HUES64 (cell line): Measurements from ENCODE around the gene MGAT5.
A peak's percentile ranks its signal among the peaks of the same experiment; 100 is the strongest.

ENCODE experiments used
- H3K27ac ChIP-seq: 2 replicates; pipeline ENCODE4 v1.7.0; 2013; ENCODE audit warnings: low read depth, low read length, inconsistent platforms
- H3K27me3 ChIP-seq: 2 replicates; pipeline ENCODE4 v1.6.1; 2013; ENCODE audit warnings: mild to moderate bottlenecking, low read length; ENCODE audit not compliant: insufficient read depth
- H3K36me3 ChIP-seq: 2 replicates; pipeline ENCODE4 v1.6.1; 2013; ENCODE audit warnings: mild to moderate bottlenecking, low read length; ENCODE audit not compliant: insufficient read depth
- H3K4me1 ChIP-seq: 2 replicates; pipeline ENCODE4 v1.6.1; 2013; ENCODE audit warnings: mild to moderate bottlenecking, low read length, moderate library complexity; ENCODE audit not compliant: insufficient read depth
- H3K4me3 ChIP-seq: 2 replicates; pipeline ENCODE4 v1.5.1; 2013; ENCODE audit warnings: mild to moderate bottlenecking, low read length, moderate library complexity
- H3K9ac ChIP-seq: 2 replicates; pipeline ENCODE4 v1.6.1; 2013; ENCODE audit warnings: mild to moderate bottlenecking, low read depth, low read length
- H3K9me3 ChIP-seq: 2 replicates; pipeline ENCODE4 v1.6.1; 2013; ENCODE audit warnings: low read depth, low read length; ENCODE audit not compliant: insufficient read depth
- WGBS: fragments of 150-250, 120-280 bp; methylation state at CpG from one replicate; pipeline ENCODE4 v1.1.7; 2013; ENCODE audit warnings: missing lambda C conversion rate; 5-methylcytosine and 5-hydroxymethylcytosine counted together

The MGAT5 gene

DNA sequence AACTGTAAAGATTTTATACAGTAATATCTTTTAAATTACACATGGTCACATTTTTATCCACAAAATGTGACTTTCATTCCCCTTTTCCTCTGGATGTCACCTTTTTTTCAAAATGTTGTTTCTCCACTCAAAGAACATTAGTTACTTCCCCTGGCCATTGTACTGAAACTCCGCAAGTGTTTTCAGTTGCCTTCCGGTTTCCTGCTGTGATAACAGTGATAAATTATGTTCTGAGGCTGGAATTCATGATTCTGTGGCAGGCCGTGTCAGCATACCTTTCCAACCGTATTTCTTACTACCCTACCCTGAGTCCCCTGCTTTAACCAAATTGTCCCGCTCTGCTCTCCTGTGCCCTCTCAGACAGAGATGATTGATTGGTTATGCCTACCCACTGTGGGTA is 53.5 kb downstream of the MGAT5 start:
- H3K36me3 ChIP-seq = no peaks in the 10 kb centered on the region
- WGBS = 100% methylated on average over 4 of the region's 5 CpGs
- no peaks in the 10 kb centered on the region for H3K27me3 ChIP-seq
- 0 out of 2 replicates have a peak, but pooled peaks cover 4% of the 10 kb centered on the region for H3K9me3 ChIP-seq
- H3K4me1 ChIP-seq = peaks cover 10% of the 10 kb centered on the region
- no peak overlapping the region for H3K9ac ChIP-seq
- H3K27ac ChIP-seq = no peak overlapping the region
- no peak overlapping the region for H3K4me3 ChIP-seq

DNA sequence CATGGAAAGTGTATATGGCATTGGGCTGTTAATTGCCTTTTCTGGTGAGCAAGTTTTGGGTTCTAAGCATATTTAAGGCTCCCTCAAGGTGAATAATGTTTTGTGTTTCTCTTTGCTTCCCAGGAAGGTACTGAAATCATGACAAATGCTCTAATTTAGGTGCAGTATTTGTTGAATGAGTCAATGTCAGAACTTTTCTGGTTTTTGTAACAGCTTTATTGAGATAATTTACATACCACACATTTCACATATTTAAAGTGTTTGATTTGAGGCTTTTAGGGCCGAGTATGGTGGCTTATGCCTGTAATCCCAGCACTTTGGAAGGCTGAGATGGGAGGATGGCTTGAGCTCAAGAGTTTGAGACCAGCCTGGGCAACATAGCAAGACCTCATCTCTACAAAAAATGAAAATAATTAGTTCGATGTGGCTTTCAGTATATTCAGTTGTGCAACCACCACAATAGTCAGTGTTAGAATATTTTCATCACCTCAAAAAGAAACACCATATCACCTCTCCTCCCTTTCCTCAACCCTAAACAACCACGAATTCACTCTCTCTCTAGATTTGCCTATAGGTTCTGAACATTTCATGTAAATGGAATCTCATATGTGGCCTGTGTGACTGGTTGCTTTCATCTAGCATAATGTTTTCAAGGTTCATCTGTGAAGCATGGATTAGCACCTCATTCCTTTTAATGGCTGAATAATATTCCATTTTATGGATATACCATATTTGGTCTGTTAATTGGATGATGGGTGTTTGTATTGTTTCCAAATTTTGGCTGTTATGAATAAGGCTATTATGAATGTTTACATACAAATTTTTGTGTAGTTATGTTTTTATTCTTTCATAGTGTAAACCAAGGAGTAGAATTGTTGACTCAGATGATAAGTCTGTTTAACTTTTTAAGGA is 54.9 kb downstream of the MGAT5 start:
- no peak overlapping the region for H3K4me3 ChIP-seq
- WGBS = 90% methylated on average over 2 of the region's 3 CpGs
- H3K4me1 ChIP-seq = peaks cover 10% of the 10 kb centered on the region

DNA sequence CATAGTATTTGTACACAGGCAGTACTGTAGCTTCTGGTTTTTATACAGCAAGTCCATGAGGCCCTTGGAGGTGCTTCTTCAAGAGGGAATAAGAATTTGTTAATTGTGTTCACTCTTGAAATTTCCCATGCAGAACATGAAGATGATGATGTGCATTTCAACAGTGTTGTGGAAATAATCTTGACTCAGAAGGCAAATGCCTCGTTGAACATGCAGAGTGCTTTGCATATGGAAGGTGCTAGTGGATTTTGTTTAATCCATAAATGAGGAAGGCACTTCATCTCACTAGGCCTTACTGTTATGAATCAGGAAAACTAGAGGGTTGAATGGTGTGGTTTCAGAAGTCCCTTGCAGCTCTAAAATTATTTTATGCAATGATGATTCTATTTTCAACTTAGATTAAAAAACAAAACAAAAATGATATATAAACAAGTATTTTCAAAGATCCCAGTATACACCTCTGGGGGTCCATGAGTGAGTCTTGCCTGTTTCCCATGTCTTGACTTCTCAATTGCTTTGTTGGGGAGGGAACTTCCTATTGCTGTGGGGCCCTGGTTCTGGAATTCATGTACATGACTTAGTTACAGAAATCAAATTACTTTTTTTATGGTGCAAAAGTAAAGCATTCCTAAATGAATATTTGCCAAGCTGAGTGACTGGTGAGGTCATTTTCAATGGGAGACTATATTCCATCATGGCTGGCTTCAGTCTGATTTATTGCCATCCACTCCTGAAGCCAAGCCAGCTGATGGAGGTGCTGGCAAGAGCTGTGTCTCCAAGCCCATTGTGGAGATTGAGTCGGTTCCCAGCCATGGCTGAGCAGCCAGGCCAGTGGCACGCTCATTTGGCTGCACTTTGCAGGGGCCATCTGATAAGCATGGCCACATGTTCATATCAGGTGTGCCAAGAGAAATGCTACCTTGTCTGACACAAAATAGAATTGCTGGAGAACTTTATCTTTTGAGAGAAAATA is 56.5 kb downstream of the MGAT5 start:
- H3K27me3 ChIP-seq = no peaks in the 10 kb centered on the region
- H3K4me3 ChIP-seq = no peak overlapping the region
- H3K4me1 ChIP-seq = 0 out of 2 replicates have a peak, but pooled peaks cover 5% of the 10 kb centered on the region
- H3K9ac ChIP-seq = no peak overlapping the region
- H3K27ac ChIP-seq = no peak overlapping the region
- WGBS = 93% methylated on average over 3 of the region's 3 CpGs
- H3K9me3 ChIP-seq = 0 out of 2 replicates have a peak, but pooled peaks cover 4% of the 10 kb centered on the region
- H3K36me3 ChIP-seq = no peaks in the 10 kb centered on the region

More for the DNA sequence above, 54.9 kb downstream of the MGAT5 start:
- Histone ChIP-seq H3K27me3 (no peaks in the 10 kb centered on the region), H3K9me3 (0 out of 2 replicates have a peak, but pooled peaks cover 4% of the 10 kb centered on the region), H3K36me3 (no peaks in the 10 kb centered on the region), H3K27ac (no peak overlapping the region), H3K9ac (no peak overlapping the region)

DNA sequence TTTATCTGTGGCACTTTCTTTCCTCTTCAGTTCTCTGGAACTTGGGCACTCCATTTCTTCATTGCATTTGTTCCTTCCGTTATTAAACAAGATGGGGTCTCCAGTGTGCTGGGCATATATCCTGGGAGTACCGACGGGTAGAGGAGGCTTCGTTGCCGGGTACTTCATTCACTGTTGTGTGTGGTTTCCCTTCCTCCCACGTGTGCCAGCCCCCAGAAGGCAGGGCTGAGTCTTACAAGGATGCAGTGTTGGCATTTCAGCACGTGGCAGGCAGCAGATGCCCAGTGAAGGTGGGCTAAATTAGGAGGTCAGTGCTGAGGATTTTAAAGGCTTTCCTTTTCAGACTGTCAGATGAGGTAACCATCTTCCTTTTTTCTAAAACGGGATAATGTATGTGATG is 58.6 kb downstream of the MGAT5 start:
- Histone ChIP-seq H3K4me1 (no peaks in the 10 kb centered on the region), H3K9me3 (0 out of 2 replicates have a peak, but pooled peaks cover 4% of the 10 kb centered on the region), H3K36me3 (no peaks in the 10 kb centered on the region), H3K27ac (no peak overlapping the region), H3K9ac (no peak overlapping the region), H3K4me3 (no peak overlapping the region), H3K27me3 (no peaks in the 10 kb centered on the region)
- WGBS = 89% methylated on average over 8 of the region's 8 CpGs

DNA sequence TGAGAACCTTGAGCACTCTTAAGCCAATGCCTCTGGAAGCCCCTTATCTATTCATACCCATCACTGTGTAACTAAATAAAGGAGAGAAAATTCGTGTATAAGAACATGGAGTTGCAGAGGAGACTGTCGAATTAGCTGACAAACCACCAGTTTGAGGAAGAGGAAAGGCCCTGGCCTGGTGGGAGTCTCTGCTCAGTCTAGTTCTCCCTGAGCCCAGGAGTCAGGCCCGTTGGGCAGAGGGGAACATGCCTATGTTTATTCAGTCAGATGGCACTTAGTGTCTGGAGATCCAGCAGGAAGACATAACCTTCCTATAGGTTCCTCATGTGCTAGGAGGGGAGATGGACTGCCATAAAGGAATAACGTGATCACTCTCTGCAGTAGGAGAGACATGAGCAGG is 60.3 kb downstream of the MGAT5 start:
- no peaks in the 10 kb centered on the region for H3K36me3 ChIP-seq
- H3K27ac ChIP-seq = no peak overlapping the region
- H3K27me3 ChIP-seq = no peaks in the 10 kb centered on the region
- WGBS = 61% methylated on average over 4 of the region's 4 CpGs
- H3K9me3 ChIP-seq = no peaks in the 10 kb centered on the region
- no peak overlapping the region for H3K4me3 ChIP-seq
- H3K9ac ChIP-seq = no peak overlapping the region
- peaks cover 4% of the 10 kb centered on the region; the same call in 1 of the 2 replicates for H3K4me1 ChIP-seq

DNA sequence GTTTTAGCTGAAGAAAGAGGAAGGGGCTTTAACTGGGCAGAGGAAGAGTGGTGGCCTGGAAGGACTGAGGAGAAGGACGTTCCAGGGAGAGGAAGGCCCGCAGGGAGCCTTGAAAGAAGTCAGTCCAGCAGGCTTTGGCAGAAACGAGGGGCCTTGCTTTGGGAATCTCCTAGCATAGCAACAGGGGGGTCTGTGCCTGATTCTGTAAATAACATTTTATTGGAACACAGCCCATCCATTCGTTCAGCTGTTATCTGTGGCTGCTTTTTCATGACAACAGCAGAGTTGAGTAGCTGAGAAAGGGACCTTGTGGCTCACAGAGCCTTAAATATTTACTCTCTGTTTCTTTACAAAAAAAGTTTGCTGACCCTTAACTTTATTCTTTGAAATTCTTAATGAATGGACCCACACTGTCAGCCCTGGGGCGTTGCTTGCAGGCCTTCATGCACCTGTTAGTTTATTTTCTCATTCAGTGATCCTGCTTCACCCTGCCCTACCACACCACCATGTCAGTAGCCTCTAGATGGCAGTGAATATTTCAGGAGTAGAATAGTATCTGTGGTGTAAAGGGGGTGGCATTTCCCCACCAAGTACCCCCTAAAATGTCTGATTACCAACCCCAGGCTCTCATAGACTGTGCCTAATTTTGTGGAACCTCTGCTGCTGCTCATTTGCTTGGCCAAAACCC is 61.0 kb downstream of the MGAT5 start:
- Histone ChIP-seq H3K9ac (no peak overlapping the region), H3K9me3 (no peaks in the 10 kb centered on the region), H3K4me1 (peaks cover 10% of the 10 kb centered on the region; the same call in 1 of the 2 replicates), H3K36me3 (no peaks in the 10 kb centered on the region), H3K4me3 (no peak overlapping the region), H3K27ac (no peak overlapping the region), H3K27me3 (no peaks in the 10 kb centered on the region)
- 76% methylated on average over 5 of the region's 5 CpGs for WGBS

DNA sequence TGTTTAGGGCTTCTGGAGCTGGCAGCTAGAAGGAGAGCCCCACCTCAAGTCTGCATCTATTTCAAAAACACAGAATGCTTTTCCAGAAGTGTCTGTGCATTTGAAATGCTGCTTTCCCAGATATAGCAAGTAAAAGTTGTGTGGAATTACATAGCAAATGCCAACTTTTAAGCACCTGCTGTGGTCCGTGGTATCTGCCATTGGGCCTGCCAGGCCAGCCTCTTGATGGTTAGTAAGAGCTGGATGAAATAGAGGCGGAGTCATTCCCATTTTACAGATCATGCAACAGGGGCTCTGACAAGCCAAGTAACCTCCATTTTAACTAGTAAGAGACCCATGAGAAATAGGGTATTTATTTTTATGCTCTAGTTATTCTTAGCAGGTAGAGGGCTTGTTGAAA is 61.6 kb downstream of the MGAT5 start:
- Histone ChIP-seq H3K9me3 (no peaks in the 10 kb centered on the region), H3K36me3 (no peaks in the 10 kb centered on the region), H3K27ac (no peak overlapping the region), H3K9ac (no peak overlapping the region), H3K4me3 (no peak overlapping the region), H3K4me1 (peaks cover 13% of the 10 kb centered on the region; the same call in 1 of the 2 replicates), H3K27me3 (no peaks in the 10 kb centered on the region)
- 100% methylated on average over 2 of the region's 2 CpGs for WGBS

DNA sequence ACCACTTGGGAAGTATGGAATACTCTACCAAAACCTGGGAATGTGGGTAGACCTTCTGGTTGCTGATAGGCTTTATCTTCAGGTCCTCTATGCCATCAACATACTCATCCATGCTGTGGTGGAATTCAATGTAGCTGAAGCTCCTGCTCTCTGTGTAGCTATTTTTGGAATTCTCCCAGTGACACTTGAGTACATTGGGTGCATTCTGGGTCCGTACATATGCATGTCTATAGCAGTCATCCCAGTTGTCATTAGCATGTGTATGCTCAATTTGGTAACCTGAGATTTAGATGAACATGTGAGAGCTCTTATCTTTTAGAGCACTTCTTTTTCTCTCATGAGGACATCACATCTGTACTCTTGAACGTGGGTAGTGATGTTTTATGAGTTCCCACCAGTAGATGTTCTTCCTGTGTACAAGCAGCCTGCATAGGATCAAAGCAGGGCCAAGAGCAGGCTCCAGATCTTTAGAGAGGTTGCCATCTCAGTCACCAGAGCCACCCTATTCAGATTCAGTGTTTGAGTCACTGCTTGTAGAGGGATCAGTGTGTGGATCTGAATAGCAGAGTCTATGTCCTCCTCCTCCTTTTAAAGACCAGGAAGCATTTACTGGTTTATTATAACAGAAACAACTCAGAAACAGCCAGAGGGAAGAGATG is 65.9 kb downstream of the MGAT5 start:
- H3K36me3 ChIP-seq = no peaks in the 10 kb centered on the region
- H3K27ac ChIP-seq = peak overlapping the region; percentile 16; the same call in 1 of the 2 replicates
- no peaks in the 10 kb centered on the region for H3K9me3 ChIP-seq
- peaks cover 13% of the 10 kb centered on the region; the same call in 1 of the 2 replicates for H3K4me1 ChIP-seq
- H3K27me3 ChIP-seq = no peaks in the 10 kb centered on the region
- no peak overlapping the region for H3K9ac ChIP-seq
- H3K4me3 ChIP-seq = 0 out of 2 replicates have a peak overlapping the region, but pooled peaks have one; percentile 18
- 70% methylated on average over 2 of the region's 2 CpGs for WGBS

DNA sequence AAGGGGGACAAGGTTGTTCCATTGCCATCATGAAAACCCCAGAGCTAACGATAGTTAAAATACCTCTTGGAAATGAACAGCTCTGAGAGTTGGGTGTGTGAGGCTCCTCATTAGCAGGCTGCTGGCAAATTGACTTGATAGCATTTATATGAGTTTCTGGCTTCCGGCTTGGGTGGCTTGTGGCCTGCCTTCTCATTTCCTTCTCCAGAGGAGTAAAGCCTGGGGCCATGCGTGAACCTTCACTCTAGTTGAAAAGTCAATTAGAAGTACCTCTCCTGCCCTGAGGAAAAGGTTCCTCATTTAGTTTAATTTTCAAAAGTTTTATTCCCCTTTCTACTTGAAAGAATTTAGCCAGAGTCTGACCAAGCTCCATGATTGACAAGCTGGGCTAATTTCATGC is 67.1 kb downstream of the MGAT5 start:
- 97% methylated on average over 3 of the region's 3 CpGs for WGBS
- Histone ChIP-seq H3K27me3 (no peaks in the 10 kb centered on the region), H3K36me3 (no peaks in the 10 kb centered on the region), H3K27ac (no peak overlapping the region), H3K4me3 (no peak overlapping the region), H3K4me1 (peaks cover 13% of the 10 kb centered on the region; the same call in 1 of the 2 replicates), H3K9me3 (no peaks in the 10 kb centered on the region), H3K9ac (no peak overlapping the region)

DNA sequence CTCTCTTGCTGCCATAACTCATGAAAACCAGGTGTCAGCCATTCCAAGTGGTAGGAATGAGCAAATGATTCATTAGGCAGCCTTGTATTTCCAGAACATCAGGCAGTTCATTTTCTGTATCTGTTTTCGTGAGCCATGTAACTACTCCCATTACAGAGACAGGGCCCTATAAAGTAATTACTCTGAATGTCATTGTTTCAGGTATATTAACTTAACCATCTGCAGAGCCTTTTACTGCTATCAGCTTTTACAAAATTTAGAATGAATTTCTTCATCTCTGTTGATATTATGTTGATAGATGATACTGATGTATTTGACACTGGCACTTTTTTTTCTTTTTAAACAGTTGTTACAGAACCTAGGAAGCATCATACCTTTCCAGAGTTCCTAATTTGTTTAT is 69.9 kb downstream of the MGAT5 start:
- Histone ChIP-seq H3K4me1 (peaks cover 13% of the 10 kb centered on the region; the same call in 1 of the 2 replicates), H3K9ac (no peak overlapping the region), H3K36me3 (no peaks in the 10 kb centered on the region), H3K4me3 (no peak overlapping the region), H3K9me3 (no peaks in the 10 kb centered on the region), H3K27me3 (no peaks in the 10 kb centered on the region), H3K27ac (no peak overlapping the region)
- 100% methylated on average over 1 of the region's 1 CpG for WGBS
